HG03521 (cell line): ENCODE data around the gene GALNT9.

Source experiments
- ATAC-seq: cut with Tn5 transposase; IDR thresholded peaks from one replicate; pipeline ENCODE4 v1.9.1; 2021; ENCODE audit warnings: mild to moderate bottlenecking, moderate library complexity; ENCODE audit not compliant: unreplicated experiment

GALNT9 gene

DNA sequence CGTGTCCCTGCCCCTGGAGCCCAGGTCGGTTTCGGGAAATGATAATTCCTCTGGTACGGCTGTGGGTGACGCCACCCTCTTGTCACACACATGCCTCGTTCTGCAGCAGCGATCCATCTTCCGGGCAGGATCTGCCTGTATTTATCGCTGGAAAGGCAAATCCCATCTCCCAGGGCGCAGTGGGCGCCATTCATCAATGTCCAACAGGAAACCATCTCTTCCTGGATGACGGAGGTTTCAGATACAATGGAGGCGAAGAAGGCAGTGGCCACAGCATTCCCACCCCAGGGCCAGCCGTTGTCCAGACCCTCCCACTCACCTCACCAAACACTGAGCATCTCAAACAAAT lies 110.9 kb downstream of the GALNT9 start:
- ATAC-seq: no peak

DNA sequence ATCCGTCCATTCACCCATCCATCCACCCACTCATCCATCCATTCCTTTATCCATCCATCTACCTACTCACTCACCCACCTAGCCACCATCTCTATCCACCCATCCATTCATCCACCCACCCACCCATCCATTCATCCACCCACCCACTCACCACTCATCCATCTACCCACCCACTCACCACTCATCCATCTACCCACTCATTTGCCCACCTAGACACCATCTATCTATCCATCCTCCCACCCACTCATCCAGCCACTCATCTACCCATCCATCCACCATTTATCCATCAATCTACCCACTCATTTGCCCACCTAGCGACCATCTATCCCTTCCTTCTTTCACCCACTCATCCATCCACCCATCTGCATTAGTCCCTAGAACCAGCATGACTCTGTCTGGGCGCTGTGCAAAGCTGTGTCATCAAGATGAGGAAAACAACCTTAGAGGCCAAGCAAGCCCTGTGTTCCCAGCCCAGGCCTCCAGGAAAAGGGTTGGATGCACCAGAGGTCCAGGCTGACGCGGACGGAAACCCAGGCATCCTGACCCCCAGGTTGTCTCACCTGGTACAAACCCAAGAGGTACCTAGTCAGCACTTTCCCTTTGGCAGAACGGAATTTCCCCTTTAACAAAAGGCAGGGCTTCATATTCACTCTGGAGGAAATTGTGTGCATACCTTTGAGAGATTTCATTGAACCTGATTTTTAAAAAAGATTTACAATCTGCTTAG lies 111.4 kb downstream of the GALNT9 start:
- no peak for ATAC-seq

DNA sequence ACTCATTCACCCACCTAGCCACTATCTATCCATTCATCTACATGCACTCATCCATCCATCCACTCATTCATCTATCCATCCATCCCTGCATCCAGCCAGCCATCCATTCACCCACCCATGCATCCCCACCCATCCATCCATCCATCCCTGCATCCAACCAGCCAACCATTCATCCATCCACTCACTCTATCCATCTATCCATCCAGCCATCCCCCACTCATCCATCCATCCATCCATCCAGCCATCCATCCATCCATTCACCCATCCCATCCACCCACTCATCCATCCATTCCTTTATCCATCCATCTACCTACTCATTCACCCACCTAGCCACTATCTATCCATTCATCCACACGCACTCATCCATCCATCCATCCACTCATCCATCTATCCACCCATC lies 112.0 kb downstream of the GALNT9 start:
- no peak for ATAC-seq

DNA sequence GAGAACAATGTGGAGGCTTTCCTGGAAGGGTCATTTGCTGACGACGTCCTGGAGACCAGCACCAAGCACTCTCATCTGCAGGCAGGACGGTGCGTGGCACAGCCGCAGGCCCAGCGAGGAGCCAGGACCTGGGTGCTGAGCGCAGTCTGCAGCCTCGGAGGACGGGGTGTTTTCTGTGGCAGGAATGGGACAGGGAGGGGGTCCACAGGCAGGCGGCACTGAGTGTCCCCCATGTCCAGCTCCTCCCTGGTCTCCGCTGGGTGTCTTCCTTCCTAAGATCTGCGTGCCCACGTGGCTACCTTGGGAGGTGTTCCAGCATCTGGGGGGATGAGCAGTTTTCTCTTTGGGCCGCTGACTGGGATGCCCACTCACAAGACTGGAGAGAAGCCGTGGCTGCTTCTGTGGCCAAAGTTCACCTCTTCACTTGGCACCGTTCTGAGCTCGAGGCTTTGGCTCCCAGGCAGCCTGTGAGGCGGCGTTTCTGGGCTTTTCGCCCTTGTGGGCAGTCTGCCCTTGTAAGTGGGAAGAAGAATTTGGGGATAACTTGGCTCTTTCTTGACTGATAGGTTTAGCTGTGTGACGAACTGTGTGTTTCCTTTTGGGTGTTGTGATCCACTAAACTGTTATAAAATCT lies 112.9 kb downstream of the GALNT9 start:
- ATAC-seq: no peak

GRCh38 chr12:132215299-132215989 lies 113.9 kb downstream of the GALNT9 start:
- no peak for ATAC-seq

DNA sequence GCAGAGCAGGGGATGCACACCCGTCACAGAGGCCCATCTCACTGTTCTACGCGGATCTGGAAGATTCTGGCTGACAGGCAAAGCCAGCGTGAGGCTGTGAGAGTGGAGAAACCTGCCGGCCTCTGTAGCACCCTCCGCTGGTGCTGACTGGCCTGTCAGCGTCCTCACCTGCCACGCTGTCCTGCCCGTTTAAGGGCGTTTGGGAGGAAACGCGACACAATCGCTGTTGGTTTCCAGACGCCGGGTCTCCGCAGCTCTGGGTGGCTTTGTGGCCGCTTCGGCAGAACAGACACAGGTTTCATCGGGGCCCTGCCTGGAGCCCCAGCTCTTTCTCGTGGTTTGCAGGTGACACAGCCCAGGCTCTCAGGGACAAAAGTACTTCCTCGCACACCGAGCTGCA lies 114.5 kb downstream of the GALNT9 start:
- no peak for ATAC-seq

DNA sequence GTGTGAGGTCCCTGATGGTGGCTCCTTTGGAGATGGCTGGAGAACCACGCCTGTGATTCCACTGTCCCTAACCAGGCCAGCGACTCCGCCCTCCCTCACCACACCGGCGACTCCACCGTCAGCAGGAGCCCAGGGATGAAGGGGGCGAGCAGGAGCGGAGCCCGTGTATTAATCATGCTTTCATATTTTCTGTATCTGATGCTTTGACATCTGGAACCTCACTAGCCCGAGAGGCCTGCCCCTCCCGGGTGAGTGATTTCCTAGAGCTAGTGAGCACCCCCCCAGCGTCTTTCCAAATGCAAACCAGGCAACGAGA lies 115.3 kb downstream of the GALNT9 start:
- no peak for ATAC-seq

DNA sequence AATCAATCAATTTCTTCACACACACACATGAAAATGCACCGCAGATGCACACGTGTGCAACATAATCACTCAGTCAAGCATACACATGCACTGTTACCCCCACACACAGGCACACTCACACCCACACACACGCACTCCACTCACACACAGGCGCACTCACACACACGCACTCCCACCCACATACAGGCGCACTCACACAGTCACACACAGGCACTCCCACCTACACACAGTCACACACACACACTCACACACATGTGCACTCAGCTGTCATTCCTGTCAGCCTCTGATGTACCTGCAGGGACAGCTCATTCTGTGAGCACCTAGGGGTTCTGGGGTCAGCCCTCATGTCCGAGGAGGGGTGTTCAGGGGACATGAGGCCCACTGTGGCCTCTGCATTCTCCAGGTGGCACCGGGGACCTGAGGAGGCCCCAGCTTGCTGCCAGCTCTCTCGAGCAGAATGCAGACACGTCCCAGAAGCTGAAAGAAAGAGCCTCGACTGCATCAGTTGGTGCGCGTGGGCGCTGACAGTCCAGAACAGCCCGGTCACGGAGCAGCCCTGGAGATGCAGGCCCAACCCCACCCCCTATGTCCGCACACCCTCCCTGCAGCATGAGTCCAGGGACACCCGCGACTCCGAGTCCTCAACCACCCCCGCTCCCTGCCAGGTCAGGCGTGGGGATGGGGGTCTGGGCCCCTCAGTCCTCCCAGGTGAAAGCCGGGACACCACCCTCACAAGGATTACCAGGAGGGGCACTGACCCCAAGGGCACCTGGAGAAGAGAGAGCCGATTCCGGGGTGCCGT lies 115.8 kb downstream of the GALNT9 start:
- no peak for ATAC-seq

DNA sequence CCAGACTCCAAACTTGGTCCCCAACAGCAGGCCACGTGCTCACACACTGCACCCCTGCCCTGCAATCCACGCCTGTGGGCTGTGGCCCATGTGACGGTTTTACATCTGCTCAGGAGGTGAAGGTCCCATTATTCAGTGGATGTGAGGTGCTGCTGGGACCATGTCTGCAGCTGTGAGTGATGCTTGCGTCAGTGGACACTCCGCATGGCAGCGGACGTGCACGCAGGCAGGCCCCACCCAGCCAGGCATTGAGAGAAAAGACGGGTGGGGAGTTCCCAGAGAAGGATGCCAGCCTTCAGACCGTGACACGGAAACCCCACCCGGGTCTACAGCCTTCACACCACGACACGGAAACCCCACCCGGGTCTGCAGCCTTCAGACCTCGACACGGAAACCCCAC lies 117.6 kb downstream of the GALNT9 start:
- ATAC-seq: no peak

DNA sequence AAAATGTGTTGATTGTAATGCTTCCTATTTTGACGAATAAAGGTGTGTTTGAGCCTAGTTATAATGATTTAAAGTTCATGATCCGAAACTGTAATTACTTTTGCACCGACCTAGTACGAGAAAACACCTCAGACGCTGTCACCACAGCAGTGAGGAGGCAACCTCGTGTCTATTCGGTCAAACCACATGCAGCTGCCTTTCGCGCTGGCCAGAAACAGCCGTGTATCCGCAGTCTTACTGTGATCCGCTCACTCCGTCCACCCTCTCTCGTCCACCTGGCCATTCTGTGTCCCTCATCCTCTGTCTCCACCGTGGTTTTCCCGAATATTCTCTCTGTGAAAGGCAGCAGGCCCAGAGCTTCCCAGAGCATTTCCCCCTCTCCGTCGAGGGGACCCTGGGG lies 118.1 kb downstream of the GALNT9 start:
- ATAC-seq: no peak

DNA sequence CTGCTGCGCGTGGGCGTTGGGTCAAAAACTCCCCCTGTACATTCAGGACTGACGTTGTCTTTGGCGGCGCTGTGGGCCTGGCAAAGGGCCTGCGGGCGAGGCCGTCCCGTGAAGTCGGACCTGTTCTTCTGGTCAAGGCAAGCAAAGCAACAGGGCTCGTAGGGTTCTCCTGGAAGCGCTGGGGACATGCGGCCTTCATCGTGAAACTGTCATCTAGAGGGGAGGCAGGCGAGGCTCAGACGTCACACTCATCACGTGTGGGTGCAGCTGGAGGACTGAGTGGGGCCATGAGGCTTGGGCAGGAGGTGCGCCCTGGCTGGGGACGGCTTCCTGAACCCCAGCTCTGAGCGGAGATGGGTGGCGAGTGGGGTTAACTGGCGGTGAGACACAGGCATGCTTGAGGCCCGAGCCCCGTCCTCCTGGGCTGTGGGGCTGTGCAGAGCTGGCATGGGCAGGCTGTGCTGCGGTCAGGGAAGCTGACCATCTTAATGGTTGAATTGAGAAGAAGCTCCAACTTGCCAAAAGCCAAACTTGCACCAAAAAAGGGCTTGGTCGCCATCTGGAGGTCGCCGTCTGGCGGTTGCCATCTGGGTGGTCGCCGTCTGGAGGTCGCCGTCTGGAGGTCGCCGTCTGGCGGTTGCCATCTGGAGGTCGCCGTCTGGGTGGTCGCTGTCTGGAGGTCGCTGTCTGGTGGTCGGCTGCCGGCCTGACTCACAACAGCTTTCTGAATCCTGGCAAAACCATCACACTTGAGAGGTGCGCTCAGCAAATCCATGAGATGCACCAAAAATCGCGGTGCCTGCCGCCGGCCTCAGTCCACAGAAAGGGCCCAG lies 119.0 kb downstream of the GALNT9 start:
- ATAC-seq: no peak

GRCh38 chr12:132209619-132210222 lies 119.7 kb downstream of the GALNT9 start:
- no peak for ATAC-seq

DNA sequence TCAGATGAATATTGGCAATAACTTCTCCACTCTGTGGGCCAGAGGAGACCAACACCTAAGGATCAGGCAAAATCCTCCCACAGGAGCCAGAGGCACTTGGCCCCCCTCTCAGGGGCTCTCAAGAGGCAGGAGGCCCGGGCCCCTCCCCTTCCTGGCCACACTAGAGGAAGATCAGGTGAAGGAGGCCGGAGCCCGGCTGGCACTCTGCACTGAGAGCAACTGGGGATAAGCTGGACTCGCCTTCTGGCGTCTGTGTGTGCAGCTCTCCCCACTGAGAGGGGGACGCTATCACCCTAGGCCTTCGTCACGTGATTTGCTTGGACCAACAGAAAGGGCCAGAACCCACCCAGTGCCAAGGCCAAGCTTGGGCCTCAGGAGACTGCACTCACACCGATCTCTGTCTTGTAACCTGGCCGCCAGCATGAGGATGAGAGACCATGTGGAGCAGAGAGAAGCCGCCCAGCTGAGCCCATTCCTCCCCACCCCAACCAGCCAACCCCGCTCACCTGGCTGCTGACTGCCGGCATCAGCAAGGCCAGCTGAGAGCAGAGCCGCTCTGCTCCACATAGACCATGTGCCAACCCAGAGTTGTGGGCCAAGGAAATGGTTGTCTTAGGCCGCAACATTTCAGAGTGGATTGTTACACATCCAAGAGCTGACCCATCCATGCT lies 121.1 kb downstream of the GALNT9 start:
- ATAC-seq: no peak

- no peak for ATAC-seq
These were observed 122.2 kb downstream of the GALNT9 start for GRCh38 chr12:132207083-132207775.

GRCh38 chr12:132206046-132206434 lies 123.3 kb downstream of the GALNT9 start:
- no peak for ATAC-seq

DNA sequence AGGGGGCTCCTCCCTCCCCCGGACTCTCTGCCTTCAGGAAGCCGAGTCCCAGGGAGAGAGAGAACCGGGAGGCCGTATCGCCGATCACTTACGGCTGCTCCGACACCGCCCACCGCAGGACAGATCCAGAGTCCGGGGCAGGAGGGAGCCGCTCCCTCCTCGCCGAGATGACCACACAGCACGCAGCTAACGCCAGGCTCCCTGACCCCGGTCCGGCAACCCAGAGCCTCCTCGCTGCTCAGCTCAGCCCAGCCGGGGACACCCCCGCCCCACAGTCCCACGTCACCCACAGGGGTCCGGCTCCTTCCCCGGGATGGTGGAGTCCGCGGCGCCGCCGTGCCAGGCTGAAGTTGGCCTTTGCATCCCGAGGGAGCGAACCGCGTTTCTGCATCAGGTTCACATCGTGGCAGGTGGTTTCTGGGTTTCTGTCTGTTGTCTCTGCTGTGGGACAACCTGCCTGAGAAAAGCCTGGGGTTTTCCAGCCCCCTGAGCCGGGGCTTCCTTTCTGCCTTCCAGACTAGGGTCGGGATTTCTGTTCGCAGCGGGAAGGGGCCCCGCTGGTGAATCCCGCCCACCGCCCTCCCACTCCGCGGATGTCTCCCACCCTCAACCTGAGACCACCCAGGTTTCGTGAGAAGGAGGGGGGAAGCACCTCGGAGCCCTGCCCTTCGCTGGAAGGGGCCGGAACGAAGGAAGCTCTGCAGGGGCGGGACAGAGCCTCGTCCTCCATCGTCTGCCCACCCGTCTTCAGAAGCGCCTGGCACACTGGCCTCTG lies 123.9 kb downstream of the GALNT9 start:
- no peak for ATAC-seq

- no peak for ATAC-seq
These were observed 124.6 kb downstream of the GALNT9 start for GRCh38 chr12:132204793-132205270.

DNA sequence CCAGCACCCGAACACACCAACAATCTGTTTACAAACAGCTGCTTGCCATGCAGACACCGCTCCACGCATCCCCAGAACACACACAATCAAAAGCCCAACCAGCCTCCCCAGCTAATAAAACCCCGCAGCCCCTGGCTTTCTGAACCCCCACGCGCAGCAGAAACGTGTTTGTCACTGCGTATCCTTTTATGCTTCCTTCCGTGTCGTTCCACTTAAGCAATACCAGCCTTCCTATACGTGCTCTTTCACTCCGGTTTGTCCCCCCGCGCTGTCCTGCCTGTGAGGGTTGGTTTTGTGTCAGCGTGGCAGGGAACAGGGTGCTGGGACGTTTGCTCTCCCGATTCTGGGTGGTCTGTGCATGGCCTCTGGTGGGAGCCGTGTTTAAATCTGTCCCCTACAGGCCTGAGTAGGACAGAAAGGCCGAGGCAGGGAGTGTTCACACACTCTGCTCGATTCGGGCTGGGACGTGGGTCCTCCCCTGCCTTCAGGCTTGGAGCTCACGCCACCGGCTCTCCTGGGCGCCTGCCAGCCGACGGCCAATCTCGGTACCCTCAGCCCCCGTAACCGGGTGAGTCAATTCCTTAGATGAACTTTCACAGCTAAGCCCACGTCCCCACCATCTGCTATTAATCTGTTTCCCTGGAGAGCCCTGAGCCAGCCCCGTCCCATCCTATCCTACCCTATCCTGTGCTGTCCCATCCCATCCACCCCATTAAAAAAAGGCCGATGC lies 125.2 kb downstream of the GALNT9 start:
- no peak for ATAC-seq
